ENCODE results near the gene HIBADH. TPM values are rescaled to one million over a fixed set of nuclear protein-coding genes. Genes with fewer than 3 reads are reported as not detected.
"Not testable (repeated sequence)": the region's sequence is repeated elsewhere in the genome, so short reads cannot be mapped to it uniquely, and the experiment has no call there.

Gene HIBADH
- total RNA-seq, 4 donors from 2014 or later: 42.2 to 56.4 (median 49.0) TPM

DNA sequence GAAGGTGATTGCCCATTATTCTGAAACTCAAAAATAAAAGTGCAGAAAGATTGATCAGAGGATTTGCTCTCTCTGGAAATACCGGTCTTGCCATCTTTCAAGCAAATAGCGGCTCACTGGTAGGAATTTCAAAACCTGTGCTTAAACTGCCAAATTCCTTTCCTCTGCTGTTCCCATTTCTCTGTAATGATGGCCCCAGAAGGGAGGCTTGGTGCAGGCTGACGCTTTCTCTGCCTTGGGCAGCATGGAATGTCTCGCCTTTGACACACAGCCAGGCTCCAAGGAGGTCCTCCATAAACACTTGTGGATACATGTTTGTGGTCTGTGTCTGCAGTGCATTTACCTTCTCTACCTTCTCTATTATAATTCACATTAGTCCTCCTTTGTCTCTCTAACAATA, 146.8 kb downstream of the HIBADH start:
- in situ Hi-C loops (cut with MboI; ENCODE audit: low sequenced_read_pairs in 4 of 4) (no loop called here), intact Hi-C loops (cut with DNase I; ENCODE audit: low total_unique reads) (no loop called here)
- no peak for ATAC-seq
- Histone ChIP-seq H3K36me3 (no peaks in the 10 kb centered on the region), H3K27ac (no peak overlapping the region), H3K27me3 (no peaks in the 10 kb centered on the region), H3K4me3 (no peak overlapping the region), H3K9me3 (no peaks in the 10 kb centered on the region), H3K4me1 (no peaks in the 10 kb centered on the region)
- TF ChIP-seq POLR2A (IDR thresholded peaks at IDR 0.05): no peak
- TF ChIP-seq, protein P1, sequence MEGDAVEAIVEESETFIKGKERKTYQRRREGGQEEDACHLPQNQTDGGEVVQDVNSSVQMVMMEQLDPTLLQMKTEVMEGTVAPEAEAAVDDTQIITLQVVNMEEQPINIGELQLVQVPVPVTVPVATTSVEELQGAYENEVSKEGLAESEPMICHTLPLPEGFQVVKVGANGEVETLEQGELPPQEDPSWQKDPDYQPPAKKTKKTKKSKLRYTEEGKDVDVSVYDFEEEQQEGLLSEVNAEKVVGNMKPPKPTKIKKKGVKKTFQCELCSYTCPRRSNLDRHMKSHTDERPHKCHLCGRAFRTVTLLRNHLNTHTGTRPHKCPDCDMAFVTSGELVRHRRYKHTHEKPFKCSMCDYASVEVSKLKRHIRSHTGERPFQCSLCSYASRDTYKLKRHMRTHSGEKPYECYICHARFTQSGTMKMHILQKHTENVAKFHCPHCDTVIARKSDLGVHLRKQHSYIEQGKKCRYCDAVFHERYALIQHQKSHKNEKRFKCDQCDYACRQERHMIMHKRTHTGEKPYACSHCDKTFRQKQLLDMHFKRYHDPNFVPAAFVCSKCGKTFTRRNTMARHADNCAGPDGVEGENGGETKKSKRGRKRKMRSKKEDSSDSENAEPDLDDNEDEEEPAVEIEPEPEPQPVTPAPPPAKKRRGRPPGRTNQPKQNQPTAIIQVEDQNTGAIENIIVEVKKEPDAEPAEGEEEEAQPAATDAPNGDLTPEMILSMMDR (IDR thresholded peaks at IDR 0.05 in 4 of 5, conservative IDR thresholded peaks at IDR 0.05 in 1 of 5): no peak
- no peak for DNase-seq

DNA sequence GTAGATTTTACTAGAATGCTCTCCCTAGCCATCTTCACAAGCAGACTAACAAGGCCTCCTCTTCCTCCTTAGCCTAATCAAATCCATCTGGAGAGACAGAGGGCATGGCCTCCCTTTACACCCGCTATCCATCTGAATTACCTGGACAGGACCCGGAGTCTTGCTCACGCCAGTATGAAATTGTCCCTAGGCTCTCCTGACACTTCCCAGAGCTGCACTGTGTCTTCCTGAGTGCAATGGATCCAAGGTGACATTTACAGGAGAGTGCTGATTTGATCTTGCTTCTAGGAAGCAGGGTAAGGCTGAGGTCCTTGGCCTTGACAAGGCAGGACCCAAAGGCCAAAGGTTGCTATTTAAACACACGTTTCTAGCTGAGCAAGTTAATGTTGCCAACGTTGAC, 147.8 kb downstream of the HIBADH start:
- no peak overlapping the region for H3K4me3 ChIP-seq
- H3K4me1 ChIP-seq: no peaks in the 10 kb centered on the region
- TF ChIP-seq, protein P1 (IDR thresholded peaks at IDR 0.05 in 4 of 5, conservative IDR thresholded peaks at IDR 0.05 in 1 of 5): no peak
- TF ChIP-seq POLR2A (IDR thresholded peaks at IDR 0.05): no peak
- ATAC-seq: no peak
- no peaks in the 10 kb centered on the region for H3K27me3 ChIP-seq
- H3K9me3 ChIP-seq: no peaks in the 10 kb centered on the region
- DNase-seq: no peak
- intact Hi-C loops (cut with DNase I; ENCODE audit: low total_unique reads): no loop called here
- no peaks in the 10 kb centered on the region for H3K36me3 ChIP-seq
- no peak overlapping the region for H3K27ac ChIP-seq
- in situ Hi-C loops (cut with MboI; ENCODE audit: low sequenced_read_pairs in 4 of 4): no loop called here

DNA sequence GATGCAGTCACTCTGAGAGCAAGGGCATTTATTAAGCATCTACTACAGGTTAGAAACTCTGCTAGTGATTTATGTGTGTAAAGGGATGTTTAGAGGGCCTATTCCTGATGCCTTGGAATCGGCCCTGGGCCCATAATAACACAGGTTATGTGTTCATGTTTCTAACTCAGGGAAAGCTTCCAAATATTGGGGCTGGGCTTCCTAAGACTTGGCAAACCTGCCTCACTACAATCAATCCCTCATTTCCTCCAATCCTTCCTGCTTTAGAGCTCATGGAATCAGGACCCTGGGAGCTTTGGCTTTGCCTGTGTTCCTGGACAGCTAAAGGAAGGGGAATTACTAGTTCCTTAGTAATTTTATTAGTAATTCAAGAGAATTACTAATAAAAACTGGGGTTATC, 148.8 kb downstream of the HIBADH start:
- intact Hi-C loops (cut with DNase I; ENCODE audit: low total_unique reads) (no loop called here), in situ Hi-C loops (cut with MboI; ENCODE audit: low sequenced_read_pairs in 4 of 4) (no loop called here)
- no peak for ATAC-seq
- H3K27ac ChIP-seq: no peak overlapping the region
- TF ChIP-seq POLR2A (IDR thresholded peaks at IDR 0.05): no peak
- TF ChIP-seq, protein P1 (IDR thresholded peaks at IDR 0.05 in 4 of 5, conservative IDR thresholded peaks at IDR 0.05 in 1 of 5): no peak
- H3K36me3 ChIP-seq: no peaks in the 10 kb centered on the region
- H3K4me3 ChIP-seq: no peak overlapping the region
- DNase-seq: no peak
- no peaks in the 10 kb centered on the region for H3K27me3 ChIP-seq
- no peaks in the 10 kb centered on the region for H3K9me3 ChIP-seq
- H3K4me1 ChIP-seq: no peaks in the 10 kb centered on the region

DNA sequence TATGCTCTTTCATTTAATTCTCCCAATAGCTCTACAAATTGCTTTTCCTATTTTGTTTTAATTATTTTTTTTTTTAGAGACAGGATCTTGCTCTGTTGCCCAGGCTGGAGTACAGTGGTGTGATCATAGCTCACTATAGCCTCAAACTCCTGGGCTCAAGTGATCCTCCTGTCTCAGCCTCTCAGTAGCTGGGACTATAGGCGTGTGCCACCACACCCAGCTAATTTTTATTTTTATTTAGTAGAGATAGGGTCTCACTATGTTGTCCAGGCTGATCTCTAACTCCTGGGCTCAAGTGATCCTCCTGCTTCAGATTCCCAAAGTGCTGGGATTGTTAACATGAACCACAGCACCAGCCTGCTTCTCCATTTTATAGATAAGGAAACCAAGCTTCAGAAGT, 151.3 kb downstream of the HIBADH start:
- H3K4me1 ChIP-seq; H3K9me3 ChIP-seq; ATAC-seq; H3K27me3 ChIP-seq; DNase-seq; H3K36me3 ChIP-seq; H3K4me3 ChIP-seq; intact Hi-C loops (cut with DNase I; ENCODE audit: low total_unique reads); H3K27ac ChIP-seq; in situ Hi-C loops (cut with MboI; ENCODE audit: low sequenced_read_pairs in 4 of 4): not testable (repeated sequence)

DNA sequence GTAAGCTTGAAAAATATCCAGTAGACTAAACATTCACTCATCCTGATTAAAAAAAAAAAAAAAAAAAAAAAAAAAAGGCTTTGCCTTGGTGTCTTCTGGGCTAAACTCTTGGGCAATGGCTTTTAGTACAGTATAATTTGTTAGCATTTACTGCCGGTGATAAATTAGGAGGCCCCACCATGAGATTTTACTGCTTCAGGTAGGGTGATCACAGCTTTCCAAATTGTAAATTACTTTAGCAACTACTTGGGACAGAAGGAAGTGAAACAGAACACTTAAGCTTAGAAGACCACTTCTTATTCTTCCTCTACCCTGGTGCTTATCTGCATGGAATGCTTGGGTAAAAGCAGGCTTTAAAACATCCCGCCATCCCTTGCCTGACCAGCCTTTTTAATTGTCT, 152.1 kb downstream of the HIBADH start:
- no peak for TF ChIP-seq POLR2A (IDR thresholded peaks at IDR 0.05)
- TF ChIP-seq, protein P1 (IDR thresholded peaks at IDR 0.05 in 4 of 5, conservative IDR thresholded peaks at IDR 0.05 in 1 of 5): no peak
- Histone ChIP-seq H3K27ac (no peak overlapping the region), H3K27me3 (no peaks in the 10 kb centered on the region), H3K4me1 (no peaks in the 10 kb centered on the region), H3K9me3 (no peaks in the 10 kb centered on the region), H3K36me3 (no peaks in the 10 kb centered on the region), H3K4me3 (no peak overlapping the region)
- DNase-seq: no peak
- in situ Hi-C loops (cut with MboI; ENCODE audit: low sequenced_read_pairs in 4 of 4): no loop called here
- no peak for ATAC-seq
- intact Hi-C loops (cut with DNase I; ENCODE audit: low total_unique reads): no loop called here

DNA sequence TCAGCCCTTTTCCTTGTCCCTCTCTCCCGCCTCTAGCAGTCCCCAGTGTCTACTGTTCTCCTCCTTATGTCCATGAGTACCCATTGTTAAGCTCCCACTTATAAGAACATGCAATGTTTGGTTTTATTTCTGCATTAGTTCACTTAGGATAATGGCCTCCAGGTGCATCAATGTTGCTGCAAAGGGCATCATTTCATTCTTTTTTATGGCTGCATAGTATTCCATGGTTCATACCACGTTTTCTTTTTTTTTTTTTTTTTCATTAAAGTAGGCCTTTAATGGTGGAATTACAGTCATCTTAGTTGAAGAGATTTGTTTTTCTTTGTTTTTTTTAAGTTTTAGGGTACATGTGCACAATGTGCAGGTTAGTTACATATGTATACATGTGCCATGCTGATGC, 160.8 kb downstream of the HIBADH start:
- ATAC-seq; H3K4me1 ChIP-seq; H3K36me3 ChIP-seq; H3K9me3 ChIP-seq; DNase-seq; H3K27ac ChIP-seq; intact Hi-C loops (cut with DNase I; ENCODE audit: low total_unique reads); H3K4me3 ChIP-seq; in situ Hi-C loops (cut with MboI; ENCODE audit: low sequenced_read_pairs in 4 of 4); H3K27me3 ChIP-seq: not testable (repeated sequence)

All from gastrocnemius medialis (tissue), 4 donors.